Measurements from ENCODE around the gene ANO10. TPM values are rescaled to one million over a fixed set of nuclear protein-coding genes. Genes with fewer than 3 reads are reported as not detected.

Gene ANO10
- total RNA-seq, 1 donor from 2014 or later, result 32.0 TPM

DNA sequence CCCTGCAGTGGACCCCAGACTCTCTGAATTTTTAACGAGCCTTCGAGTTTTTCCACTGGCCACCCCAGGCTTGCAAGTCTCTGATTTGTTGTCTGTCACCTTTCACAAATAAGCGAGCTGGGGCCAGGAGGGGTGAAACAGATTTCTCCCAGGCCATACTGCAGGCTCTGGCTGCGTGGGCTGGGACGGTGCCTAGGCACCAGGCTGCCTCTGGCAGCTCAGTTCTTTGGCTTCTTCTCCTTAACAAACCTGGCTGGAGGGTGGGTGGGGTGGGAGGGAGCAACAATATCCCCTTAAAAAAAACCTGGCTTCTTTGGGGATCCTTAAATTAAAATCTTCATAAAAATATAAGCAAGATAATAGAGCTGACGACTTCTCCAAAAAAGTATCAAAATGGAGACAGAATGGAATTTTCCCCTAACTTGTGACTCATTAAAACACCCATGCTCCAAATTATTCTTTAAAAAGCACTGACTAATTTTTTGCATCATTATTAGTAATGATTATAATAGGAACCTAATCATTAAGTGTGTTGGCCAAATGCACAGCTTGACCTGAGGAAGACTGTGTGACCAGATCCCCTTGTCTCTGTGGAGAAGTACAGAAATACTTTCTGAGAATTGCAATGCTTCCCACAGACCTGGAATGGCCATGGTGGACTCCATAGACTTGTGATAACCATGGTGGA lies 251.4 kb downstream of the ANO10 start:
- no peaks in the 10 kb centered on the region for H3K27me3 Mint-ChIP-seq (ENCODE audit: low read depth)
- H3K27ac Mint-ChIP-seq (ENCODE audit: unreplicated experiment), result no peak overlapping the region
- H3K36me3 Mint-ChIP-seq (ENCODE audit: low read depth), result peaks cover 3% of the 10 kb centered on the region
- TF ChIP-seq, protein P1, sequence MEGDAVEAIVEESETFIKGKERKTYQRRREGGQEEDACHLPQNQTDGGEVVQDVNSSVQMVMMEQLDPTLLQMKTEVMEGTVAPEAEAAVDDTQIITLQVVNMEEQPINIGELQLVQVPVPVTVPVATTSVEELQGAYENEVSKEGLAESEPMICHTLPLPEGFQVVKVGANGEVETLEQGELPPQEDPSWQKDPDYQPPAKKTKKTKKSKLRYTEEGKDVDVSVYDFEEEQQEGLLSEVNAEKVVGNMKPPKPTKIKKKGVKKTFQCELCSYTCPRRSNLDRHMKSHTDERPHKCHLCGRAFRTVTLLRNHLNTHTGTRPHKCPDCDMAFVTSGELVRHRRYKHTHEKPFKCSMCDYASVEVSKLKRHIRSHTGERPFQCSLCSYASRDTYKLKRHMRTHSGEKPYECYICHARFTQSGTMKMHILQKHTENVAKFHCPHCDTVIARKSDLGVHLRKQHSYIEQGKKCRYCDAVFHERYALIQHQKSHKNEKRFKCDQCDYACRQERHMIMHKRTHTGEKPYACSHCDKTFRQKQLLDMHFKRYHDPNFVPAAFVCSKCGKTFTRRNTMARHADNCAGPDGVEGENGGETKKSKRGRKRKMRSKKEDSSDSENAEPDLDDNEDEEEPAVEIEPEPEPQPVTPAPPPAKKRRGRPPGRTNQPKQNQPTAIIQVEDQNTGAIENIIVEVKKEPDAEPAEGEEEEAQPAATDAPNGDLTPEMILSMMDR (conservative IDR thresholded peaks at IDR 0.05), result no peak
- peaks cover 5% of the 10 kb centered on the region for H3K4me1 Mint-ChIP-seq
- H3K4me3 Mint-ChIP-seq, result no peak overlapping the region
- H3K9me3 Mint-ChIP-seq, result no peaks in the 10 kb centered on the region
- no peak for DNase-seq (ENCODE audit: low read depth, low spot score)

DNA sequence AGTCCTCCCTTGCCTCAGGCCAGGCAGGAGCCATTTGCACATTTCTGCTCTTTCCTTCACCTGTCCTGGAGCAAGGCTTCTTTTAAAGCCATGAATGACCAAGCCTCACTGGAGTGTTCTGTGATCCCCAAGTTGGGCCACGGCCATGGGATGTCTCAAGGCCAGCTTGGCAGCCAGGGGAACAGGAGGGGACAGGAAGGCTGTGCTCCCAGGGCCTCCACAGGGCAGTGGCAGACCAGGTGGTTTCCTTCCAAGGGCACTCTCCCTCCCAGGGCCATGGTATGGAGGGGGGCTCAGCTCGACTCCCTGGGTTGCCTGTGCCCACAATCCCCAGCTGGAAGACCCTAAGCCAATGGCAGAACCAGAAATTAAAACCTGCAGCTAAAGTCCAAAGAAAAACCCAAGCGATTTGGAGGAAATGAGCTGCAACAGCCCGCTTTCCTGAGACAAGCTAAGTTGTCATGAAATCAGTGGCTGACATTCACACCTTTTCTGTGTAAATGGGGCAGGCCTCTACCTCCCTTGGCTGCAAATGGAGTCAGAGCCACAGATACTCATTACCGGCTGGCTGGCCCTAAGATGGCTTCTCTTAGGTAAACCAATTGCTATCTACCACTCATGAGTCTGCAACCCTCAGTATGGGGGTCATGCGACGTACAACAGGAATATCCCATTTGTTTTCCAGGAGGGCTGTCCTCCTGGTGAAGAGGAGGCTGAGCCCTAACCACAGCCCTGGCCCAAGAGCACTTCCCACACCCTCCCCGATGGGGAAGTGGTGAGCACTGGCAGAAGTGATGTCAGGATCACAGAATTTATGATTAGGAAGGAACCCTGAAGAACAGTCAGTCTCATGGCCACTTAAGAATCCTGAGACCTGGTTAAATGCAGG lies 252.2 kb downstream of the ANO10 start:
- no peaks in the 10 kb centered on the region for H3K9me3 Mint-ChIP-seq
- peaks cover 5% of the 10 kb centered on the region for H3K4me1 Mint-ChIP-seq
- no peaks in the 10 kb centered on the region for H3K27me3 Mint-ChIP-seq (ENCODE audit: low read depth)
- H3K27ac Mint-ChIP-seq (ENCODE audit: unreplicated experiment), result peak overlapping the region; percentile 50
- peaks cover 3% of the 10 kb centered on the region for H3K36me3 Mint-ChIP-seq (ENCODE audit: low read depth)
- DNase-seq (ENCODE audit: low read depth, low spot score), result no peak
- no peak overlapping the region for H3K4me3 Mint-ChIP-seq
- TF ChIP-seq, protein P1 (conservative IDR thresholded peaks at IDR 0.05), result no peak

DNA sequence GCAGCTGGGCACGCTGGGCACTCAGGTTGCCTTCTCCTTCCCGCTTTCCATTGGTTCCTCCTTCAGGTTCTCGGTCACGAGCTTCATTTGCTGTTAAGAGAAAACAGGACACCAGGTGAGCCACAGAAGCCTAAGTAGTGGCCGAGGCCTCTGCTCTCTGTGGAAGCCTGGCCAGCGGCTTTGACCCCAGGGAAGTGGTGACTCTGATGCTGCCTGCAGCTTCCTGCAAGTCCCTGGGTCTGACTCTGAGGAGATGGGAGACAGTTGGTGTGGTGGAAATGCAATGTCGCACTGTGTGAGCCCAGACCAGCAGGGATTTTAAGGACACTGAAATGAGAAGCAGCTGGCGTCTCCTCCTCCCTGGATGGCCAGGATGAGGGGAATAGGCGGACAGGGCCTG lies 254.9 kb downstream of the ANO10 start:
- H3K4me1 Mint-ChIP-seq, result no peaks in the 10 kb centered on the region
- H3K9me3 Mint-ChIP-seq, result no peaks in the 10 kb centered on the region
- H3K27ac Mint-ChIP-seq (ENCODE audit: unreplicated experiment), result no peak overlapping the region
- peaks cover 3% of the 10 kb centered on the region for H3K36me3 Mint-ChIP-seq (ENCODE audit: low read depth)
- TF ChIP-seq, protein P1 (conservative IDR thresholded peaks at IDR 0.05), result no peak
- no peaks in the 10 kb centered on the region for H3K27me3 Mint-ChIP-seq (ENCODE audit: low read depth)
- H3K4me3 Mint-ChIP-seq, result no peak overlapping the region
- no peak for DNase-seq (ENCODE audit: low read depth, low spot score)

DNA sequence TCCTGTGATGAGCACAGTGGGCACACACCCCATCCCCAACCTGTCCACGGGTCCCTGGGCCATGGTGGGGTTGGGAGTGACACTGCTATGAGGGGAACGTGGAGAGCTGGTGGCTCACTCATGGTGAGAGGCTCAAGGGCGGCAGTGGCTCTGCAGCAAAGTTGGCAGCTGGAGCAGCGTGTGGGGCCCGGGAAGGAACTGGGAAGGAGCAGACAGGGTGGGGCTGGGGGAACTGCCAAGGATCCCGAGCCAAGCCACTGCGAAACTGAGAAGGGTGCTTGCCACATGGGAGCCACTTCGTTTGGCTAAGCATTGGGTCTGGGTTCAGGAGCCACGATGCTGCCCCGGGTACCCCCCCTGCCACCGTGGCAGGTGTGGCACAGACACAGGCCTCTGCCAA lies 255.3 kb downstream of the ANO10 start:
- Mint-ChIP-seq H3K27me3 (ENCODE audit: low read depth) (no peaks in the 10 kb centered on the region), H3K36me3 (ENCODE audit: low read depth) (peaks cover 3% of the 10 kb centered on the region), H3K9me3 (no peaks in the 10 kb centered on the region), H3K4me1 (no peaks in the 10 kb centered on the region), H3K27ac (ENCODE audit: unreplicated experiment) (no peak overlapping the region), H3K4me3 (no peak overlapping the region)
- TF ChIP-seq, protein P1 (conservative IDR thresholded peaks at IDR 0.05), result no peak
- DNase-seq (ENCODE audit: low read depth, low spot score), result no peak

DNA sequence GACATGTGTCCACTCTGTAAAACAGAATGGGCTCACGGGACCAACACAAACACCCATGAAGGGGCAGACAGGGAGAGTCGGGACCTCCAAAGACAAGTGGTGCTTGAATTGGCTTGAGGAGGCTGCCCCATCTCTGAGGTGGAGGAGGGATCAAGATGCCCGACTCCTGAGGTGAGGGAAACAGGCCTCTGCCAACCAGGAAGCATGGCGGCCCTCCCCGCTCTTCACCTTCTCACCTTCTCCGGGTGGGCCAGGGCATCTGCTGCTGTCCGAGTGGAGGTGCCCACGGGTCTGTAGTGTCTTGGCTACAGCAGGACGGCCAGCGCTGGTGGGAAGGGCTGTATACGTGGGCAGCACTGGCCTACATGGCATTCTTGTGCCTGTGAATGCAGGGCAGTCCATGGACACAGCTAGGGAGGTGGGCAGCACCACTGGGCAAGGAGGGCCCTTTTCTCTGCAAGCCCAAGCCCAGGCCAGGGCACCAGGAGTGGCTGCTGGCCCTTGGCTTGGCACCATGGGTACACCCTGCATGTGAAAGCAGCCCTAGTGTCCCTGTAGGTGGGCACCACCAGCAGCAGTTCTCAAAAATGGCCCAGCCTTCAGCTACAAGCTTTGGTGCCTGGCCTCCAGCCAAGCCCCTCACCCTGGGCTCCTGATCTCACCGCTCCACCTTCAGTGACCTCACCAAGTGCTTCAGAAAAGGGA lies 256.1 kb downstream of the ANO10 start:
- TF ChIP-seq, protein P1 (conservative IDR thresholded peaks at IDR 0.05), result no peak
- no peak overlapping the region for H3K27ac Mint-ChIP-seq (ENCODE audit: unreplicated experiment)
- no peaks in the 10 kb centered on the region for H3K4me1 Mint-ChIP-seq
- no peaks in the 10 kb centered on the region for H3K27me3 Mint-ChIP-seq (ENCODE audit: low read depth)
- peaks cover 3% of the 10 kb centered on the region for H3K36me3 Mint-ChIP-seq (ENCODE audit: low read depth)
- no peak for DNase-seq (ENCODE audit: low read depth, low spot score)
- no peak overlapping the region for H3K4me3 Mint-ChIP-seq
- no peaks in the 10 kb centered on the region for H3K9me3 Mint-ChIP-seq
